Mesothelial cell of epicardium (in vitro differentiated cells): ENCODE measurements around the gene HCN4. TPM values are rescaled to one million over a fixed set of nuclear protein-coding genes. Genes with fewer than 3 reads are reported as not detected.

ENCODE experiments used
- DNase-seq, 2 experiments: peaks; one replicate each; pipeline ENCODE4 v3.0.0; 2021; ENCODE audit warnings: low spot score in 2 of 2; ENCODE audit not compliant: unreplicated experiment in 2 of 2
- H3K27ac Mint-ChIP-seq: 2 replicates; pipeline ENCODE4 v1.8.0; 2021; ENCODE audit warnings: mixed read lengths
- H3K27me3 Mint-ChIP-seq: 2 replicates; pipeline ENCODE4 v1.8.0; 2021; ENCODE audit warnings: low read depth, mixed read lengths
- H3K36me3 Mint-ChIP-seq: 2 replicates; pipeline ENCODE4 v1.8.0; 2021; ENCODE audit warnings: mixed read lengths
- H3K4me1 Mint-ChIP-seq: 2 replicates; pipeline ENCODE4 v1.8.0; 2021; ENCODE audit warnings: mixed read lengths
- H3K4me3 Mint-ChIP-seq: 2 replicates; pipeline ENCODE4 v1.8.0; 2021; ENCODE audit warnings: mild to moderate bottlenecking, moderate library complexity, mixed read lengths
- H3K9me3 Mint-ChIP-seq: 2 replicates; pipeline ENCODE4 v1.8.0; 2021; ENCODE audit warnings: mixed read lengths
- total RNA-seq: library from RNA; stranded (reverse); gene quantifications from 3 replicates; pipeline ENCODE4 v1.2.1, GENCODE V29; 2021
- TF ChIP-seq, protein P1 (sequence below): fragments of 200-600 bp; sonication (generic); IDR thresholded peaks from one replicate; pipeline ENCODE4 v1.5.0; 2021; ENCODE audit warnings: antibody characterized with exemption; ENCODE audit not compliant: unreplicated experiment

The HCN4 gene
- total RNA-seq, 1 donor from 2014 or later: 0.69 TPM

DNA sequence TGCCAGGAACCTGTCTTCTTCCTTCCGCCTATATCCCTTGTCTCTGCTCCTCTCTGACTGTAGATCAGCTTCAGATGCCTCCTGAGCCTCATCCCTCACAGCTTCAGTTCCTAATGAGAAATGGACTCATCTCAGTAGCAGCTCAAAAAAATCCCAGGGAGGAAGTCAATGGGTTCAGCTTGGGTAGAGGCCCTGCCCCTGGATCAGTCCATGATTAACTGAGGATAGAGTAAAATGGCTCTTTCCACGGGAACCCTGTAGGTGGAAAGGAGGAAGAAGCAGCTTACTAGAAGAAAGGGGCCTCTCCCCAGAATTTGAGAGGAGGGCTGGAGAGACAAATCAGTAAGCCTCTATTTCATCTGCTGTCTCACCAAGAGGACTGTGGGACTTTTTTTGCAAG is 26.9 kb upstream of the HCN4 start:
- H3K4me3 Mint-ChIP-seq: no peak overlapping the region

DNA sequence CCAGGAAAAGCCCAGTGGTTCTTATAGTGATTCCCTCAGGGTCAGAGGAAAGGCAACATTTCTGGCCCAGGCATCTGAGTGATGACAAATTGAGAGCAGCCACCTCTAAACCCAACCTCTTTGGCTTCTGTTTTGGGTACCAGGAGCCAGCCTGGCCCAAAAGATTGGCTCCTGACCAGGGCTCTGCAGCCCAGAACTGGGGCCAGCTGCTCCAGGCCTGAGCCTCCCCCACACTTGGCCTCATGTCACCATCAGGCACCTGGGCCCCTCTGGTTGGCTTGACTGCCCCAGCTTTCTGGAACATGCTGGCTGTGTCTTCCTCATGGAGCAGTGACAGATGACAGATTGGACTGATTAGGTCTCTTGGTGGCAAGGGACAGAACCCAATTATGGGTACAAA is 26.0 kb upstream of the HCN4 start:
- Mint-ChIP-seq H3K9me3 (no peaks in the 10 kb centered on the region), H3K27me3 (peaks cover 16% of the 10 kb centered on the region), H3K4me3 (no peak overlapping the region), H3K4me1 (peaks cover 8% of the 10 kb centered on the region), H3K36me3 (no peaks in the 10 kb centered on the region), H3K27ac (no peak overlapping the region)
- TF ChIP-seq, protein P1, sequence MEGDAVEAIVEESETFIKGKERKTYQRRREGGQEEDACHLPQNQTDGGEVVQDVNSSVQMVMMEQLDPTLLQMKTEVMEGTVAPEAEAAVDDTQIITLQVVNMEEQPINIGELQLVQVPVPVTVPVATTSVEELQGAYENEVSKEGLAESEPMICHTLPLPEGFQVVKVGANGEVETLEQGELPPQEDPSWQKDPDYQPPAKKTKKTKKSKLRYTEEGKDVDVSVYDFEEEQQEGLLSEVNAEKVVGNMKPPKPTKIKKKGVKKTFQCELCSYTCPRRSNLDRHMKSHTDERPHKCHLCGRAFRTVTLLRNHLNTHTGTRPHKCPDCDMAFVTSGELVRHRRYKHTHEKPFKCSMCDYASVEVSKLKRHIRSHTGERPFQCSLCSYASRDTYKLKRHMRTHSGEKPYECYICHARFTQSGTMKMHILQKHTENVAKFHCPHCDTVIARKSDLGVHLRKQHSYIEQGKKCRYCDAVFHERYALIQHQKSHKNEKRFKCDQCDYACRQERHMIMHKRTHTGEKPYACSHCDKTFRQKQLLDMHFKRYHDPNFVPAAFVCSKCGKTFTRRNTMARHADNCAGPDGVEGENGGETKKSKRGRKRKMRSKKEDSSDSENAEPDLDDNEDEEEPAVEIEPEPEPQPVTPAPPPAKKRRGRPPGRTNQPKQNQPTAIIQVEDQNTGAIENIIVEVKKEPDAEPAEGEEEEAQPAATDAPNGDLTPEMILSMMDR: no peak
- DNase-seq: no peak

More for the DNA sequence above, 26.9 kb upstream of the HCN4 start:
- DNase-seq: no peak
- peaks cover 4% of the 10 kb centered on the region for H3K4me1 Mint-ChIP-seq
- H3K27me3 Mint-ChIP-seq: peaks cover 16% of the 10 kb centered on the region
- TF ChIP-seq, protein P1: no peak
- no peaks in the 10 kb centered on the region for H3K9me3 Mint-ChIP-seq
- H3K36me3 Mint-ChIP-seq: no peaks in the 10 kb centered on the region
- no peak overlapping the region for H3K27ac Mint-ChIP-seq

DNA sequence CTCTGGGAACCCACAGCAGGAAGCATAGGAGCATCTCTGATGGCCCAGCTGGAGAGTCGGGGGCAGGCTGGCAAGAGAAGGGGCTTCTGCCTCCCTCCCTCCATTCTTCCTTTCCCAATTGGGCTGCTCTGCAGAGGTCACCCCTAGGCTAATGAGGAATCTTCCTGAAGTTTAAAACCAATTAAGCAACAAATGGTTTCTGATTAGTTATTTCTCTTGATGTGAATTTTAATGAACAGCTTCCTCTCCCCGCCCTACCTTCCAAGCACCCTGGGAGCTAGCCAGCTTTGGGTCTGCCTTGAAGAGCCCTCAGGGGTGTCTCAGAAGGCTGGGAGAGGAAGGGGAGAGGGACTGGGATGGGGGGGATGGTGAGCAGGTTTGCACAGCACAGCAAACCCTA is 24.6 kb upstream of the HCN4 start:
- no peak for DNase-seq
- Mint-ChIP-seq H3K36me3 (no peaks in the 10 kb centered on the region), H3K27me3 (peaks cover 16% of the 10 kb centered on the region), H3K4me3 (no peak overlapping the region), H3K27ac (no peak overlapping the region), H3K9me3 (peaks cover 3% of the 10 kb centered on the region), H3K4me1 (peaks cover 16% of the 10 kb centered on the region)
- TF ChIP-seq, protein P1: no peak

DNA sequence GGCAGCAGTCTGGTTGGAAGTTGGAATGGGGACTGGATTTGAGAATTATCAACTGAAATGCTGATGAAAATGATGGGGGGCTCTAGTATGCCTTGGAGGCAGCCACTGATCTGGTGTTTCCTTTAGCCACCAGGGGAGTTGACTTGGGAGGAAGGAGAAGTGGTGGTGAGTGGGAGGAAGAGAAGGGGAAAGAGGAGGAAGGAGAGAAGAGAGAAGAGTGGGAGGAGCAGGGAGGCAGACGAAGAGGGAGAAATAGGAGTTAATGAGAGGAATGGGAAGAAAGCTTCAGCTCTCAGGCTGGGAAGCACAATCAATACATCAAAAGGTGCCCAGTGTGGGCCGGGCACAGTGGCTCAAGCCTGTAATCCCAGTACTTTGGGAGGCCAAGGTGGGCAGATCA is 23.3 kb upstream of the HCN4 start:
- no peaks in the 10 kb centered on the region for H3K36me3 Mint-ChIP-seq
- H3K4me3 Mint-ChIP-seq: no peak overlapping the region
- DNase-seq: no peak
- H3K27me3 Mint-ChIP-seq: peaks cover 16% of the 10 kb centered on the region
- H3K9me3 Mint-ChIP-seq: peaks cover 3% of the 10 kb centered on the region
- TF ChIP-seq, protein P1: no peak
- no peak overlapping the region for H3K27ac Mint-ChIP-seq
- H3K4me1 Mint-ChIP-seq: peaks cover 27% of the 10 kb centered on the region

- Mint-ChIP-seq H3K9me3 (peaks cover 3% of the 10 kb centered on the region), H3K36me3 (no peaks in the 10 kb centered on the region), H3K4me1 (peaks cover 28% of the 10 kb centered on the region), H3K4me3 (no peak overlapping the region), H3K27ac (no peak overlapping the region), H3K27me3 (peaks cover 16% of the 10 kb centered on the region)
- TF ChIP-seq, protein P1: no peak
- DNase-seq: no peak
Measured at GRCh38 chr15:73391128-73391872, 22.5 kb upstream of the HCN4 start.
